ENCODE measurements around the gene MEGF9. TPM values are rescaled to one million over a fixed set of nuclear protein-coding genes. Genes with fewer than 3 reads are reported as not detected.

Gene MEGF9
- total and polyA plus RNA-seq, 2 donors (not counting 1 experiment from before 2014, with no cell fraction given): 3.5 to 11.3 TPM

GRCh38 chr9:120628207-120628924 is 85.9 kb downstream of the MEGF9 start:
- ATAC-seq (ENCODE audit: low read depth) (no peak), DNase-seq (no peak)
- Mint-ChIP-seq H3K4me1 (no peaks in the 10 kb centered on the region), H3K4me3 (no peak overlapping the region), H3K9me3 (ENCODE audit: insufficient read depth) (no peaks in the 10 kb centered on the region), H3K27me3 (no peaks in the 10 kb centered on the region), H3K27ac (no peak overlapping the region)
- Histone ChIP-seq H2AFZ (ENCODE audit: insufficient read depth, low read depth, low read length, poor library complexity, severe bottlenecking) (no peak overlapping the region), H4K20me1 (ENCODE audit: control insufficient read depth, insufficient read depth, low read length, poor library complexity, severe bottlenecking) (no peaks in the 10 kb centered on the region), H3K27me3 (replicated peaks in 1 of 4; ENCODE audit: control extremely low read depth in 1 of 4, control insufficient read depth in 3 of 4, insufficient read depth in 4 of 4, low read length in 3 of 4) (no peaks in the 10 kb centered on the region), H3K27ac (ENCODE audit: low read length in 2 of 2) (no peak overlapping the region), H3K9me3 (ENCODE audit: control extremely low read depth in 1 of 3, control insufficient read depth in 2 of 3, insufficient read depth in 1 of 3, low read length in 2 of 3) (no peaks in the 10 kb centered on the region), H3K4me1 (ENCODE audit: control insufficient read depth in 2 of 2, insufficient read depth in 2 of 2, low read length in 2 of 2) (no peaks in the 10 kb centered on the region), H3K79me2 (ENCODE audit: control insufficient read depth, insufficient read depth, low read length) (no peaks in the 10 kb centered on the region), H3K4me3 (ENCODE audit: control extremely low read depth in 1 of 5, extremely low read depth in 1 of 5, insufficient read depth in 1 of 5, low read depth in 2 of 5, low read length in 4 of 5) (no peak overlapping the region), H3K9ac (ENCODE audit: low read length) (no peak overlapping the region), H3K36me3 (replicated peaks in 1 of 2; ENCODE audit: control extremely low read depth in 1 of 2, control insufficient read depth in 1 of 2, extremely low read depth in 1 of 2, insufficient read depth in 2 of 2, low read length in 1 of 2) (no peaks in the 10 kb centered on the region), H3K4me2 (replicated peaks; ENCODE audit: low read depth, low read length, poor library complexity, severe bottlenecking) (no peak overlapping the region)
- TF ChIP-seq EZH2 (IDR thresholded peaks at IDR 0.05; ENCODE audit: borderline replicate concordance, insufficient read depth, low read depth, low read length, poor library complexity, severe bottlenecking) (no peak), CTCF (IDR thresholded peaks at IDR 0.05) (no peak)
- intact Hi-C loops (cut with micrococcal nuclease): no loop called here
- ChIA-PET POLR2A (no interaction called here), CTCF (interaction anchor here (1.0 kb wide), 1 partner anchor 8 kb away, joined by 4 read pairs; no protein-coding TSS in a partner anchor)
- no CpG with 5 or more reads among the region's 4 CpGs for WGBS (ENCODE audit: insufficient coverage)

- H2AFZ ChIP-seq (ENCODE audit: insufficient read depth, low read depth, low read length, poor library complexity, severe bottlenecking): no peak overlapping the region
- DNase-seq: no peak
- no peaks in the 10 kb centered on the region for H3K4me1 Mint-ChIP-seq
- H3K9ac ChIP-seq (ENCODE audit: low read length): no peak overlapping the region
- H3K79me2 ChIP-seq (ENCODE audit: control insufficient read depth, insufficient read depth, low read length): no peaks in the 10 kb centered on the region
- intact Hi-C loops (cut with micrococcal nuclease): no loop called here
- no peak overlapping the region for H3K4me3 Mint-ChIP-seq
- no peaks in the 10 kb centered on the region for H3K27me3 ChIP-seq (replicated peaks in 1 of 4; ENCODE audit: control extremely low read depth in 1 of 4, control insufficient read depth in 3 of 4, insufficient read depth in 4 of 4, low read length in 3 of 4)
- no peaks in the 10 kb centered on the region for H3K27me3 Mint-ChIP-seq
- no peaks in the 10 kb centered on the region for H3K4me1 ChIP-seq (ENCODE audit: control insufficient read depth in 2 of 2, insufficient read depth in 2 of 2, low read length in 2 of 2)
- WGBS (ENCODE audit: insufficient coverage): no CpG with 5 or more reads among the region's 2 CpGs
- ChIA-PET POLR2A (no interaction called here), CTCF (interaction anchor here (1.0 kb wide), 1 partner anchor 7 kb away, joined by 4 read pairs; no protein-coding TSS in a partner anchor)
- no peak overlapping the region for H3K27ac ChIP-seq (ENCODE audit: low read length in 2 of 2)
- no peak overlapping the region for H3K4me2 ChIP-seq (replicated peaks; ENCODE audit: low read depth, low read length, poor library complexity, severe bottlenecking)
- H3K9me3 Mint-ChIP-seq (ENCODE audit: insufficient read depth): no peaks in the 10 kb centered on the region
- H3K9me3 ChIP-seq (ENCODE audit: control extremely low read depth in 1 of 3, control insufficient read depth in 2 of 3, insufficient read depth in 1 of 3, low read length in 2 of 3): no peaks in the 10 kb centered on the region
- TF ChIP-seq CTCF (IDR thresholded peaks at IDR 0.05): no peak
- ATAC-seq (ENCODE audit: low read depth): no peak
- no peaks in the 10 kb centered on the region for H3K36me3 ChIP-seq (replicated peaks in 1 of 2; ENCODE audit: control extremely low read depth in 1 of 2, control insufficient read depth in 1 of 2, extremely low read depth in 1 of 2, insufficient read depth in 2 of 2, low read length in 1 of 2)
- no peak overlapping the region for H3K4me3 ChIP-seq (ENCODE audit: control extremely low read depth in 1 of 5, extremely low read depth in 1 of 5, insufficient read depth in 1 of 5, low read depth in 2 of 5, low read length in 4 of 5)
- H4K20me1 ChIP-seq (ENCODE audit: control insufficient read depth, insufficient read depth, low read length, poor library complexity, severe bottlenecking): no peaks in the 10 kb centered on the region
- no peak overlapping the region for H3K27ac Mint-ChIP-seq
Measured at GRCh38 chr9:120627073-120627472, 87.2 kb downstream of the MEGF9 start.
